Memory B cell (primary cell): ENCODE measurements around the gene ADK.
A peak's percentile ranks its signal among the peaks of the same experiment; 100 is the strongest.

Experiments
- ATAC-seq: fragments of 150-1000 bp; cut with Tn5 transposase; 2 replicates; pipeline ENCODE4 v1.10.0; 2021; ENCODE audit warnings: low read depth, mild to moderate bottlenecking, moderate library complexity
- DNase-seq, 2 donors: peaks; one replicate each; pipeline ENCODE4 v3.0.0; 2022; ENCODE audit warnings: low spot score in 2 of 2
- H3K27ac Mint-ChIP-seq: one replicate; pipeline ENCODE4 v1.8.0; 2022; ENCODE audit warnings: mild to moderate bottlenecking, moderate library complexity, mixed read lengths
- H3K27me3 Mint-ChIP-seq: one replicate; pipeline ENCODE4 v1.8.0; 2022; ENCODE audit warnings: mixed read lengths
- H3K36me3 Mint-ChIP-seq: one replicate; pipeline ENCODE4 v1.8.0; 2022; ENCODE audit warnings: mild to moderate bottlenecking, mixed read lengths
- H3K4me1 Mint-ChIP-seq: one replicate; pipeline ENCODE4 v1.8.0; 2022; ENCODE audit warnings: mixed read lengths
- H3K4me3 Mint-ChIP-seq: one replicate; pipeline ENCODE4 v1.8.0; 2022; ENCODE audit warnings: mild to moderate bottlenecking, moderate library complexity, mixed read lengths
- H3K9me3 Mint-ChIP-seq: one replicate; pipeline ENCODE4 v1.8.0; 2022; ENCODE audit warnings: mixed read lengths

ADK gene

GRCh38 chr10:74246495-74246894, 95.5 kb downstream of the ADK start:
- peaks cover 2% of the 10 kb centered on the region for H3K4me1 Mint-ChIP-seq
- H3K36me3 Mint-ChIP-seq: no peaks in the 10 kb centered on the region
- peak overlapping the region; percentile 5 for H3K27ac Mint-ChIP-seq
- ATAC-seq (no peak), DNase-seq (no peak)
- H3K4me3 Mint-ChIP-seq: no peak overlapping the region
- no peaks in the 10 kb centered on the region for H3K9me3 Mint-ChIP-seq
- H3K27me3 Mint-ChIP-seq: no peaks in the 10 kb centered on the region

- peaks cover 8% of the 10 kb centered on the region for H3K4me1 Mint-ChIP-seq
- H3K9me3 Mint-ChIP-seq: no peaks in the 10 kb centered on the region
- no peaks in the 10 kb centered on the region for H3K36me3 Mint-ChIP-seq
- DNase-seq: no peak
- no peaks in the 10 kb centered on the region for H3K27me3 Mint-ChIP-seq
- no peak for ATAC-seq
- H3K27ac Mint-ChIP-seq: no peak overlapping the region
- H3K4me3 Mint-ChIP-seq: no peak overlapping the region
Measured at GRCh38 chr10:74249865-74250264, 98.8 kb downstream of the ADK start.

GRCh38 chr10:74255214-74255613, 104.2 kb downstream of the ADK start:
- H3K27me3 Mint-ChIP-seq: no peaks in the 10 kb centered on the region
- no peak for ATAC-seq

GRCh38 chr10:74255888-74256357, 104.9 kb downstream of the ADK start:
- DNase-seq: no peak
- H3K27ac Mint-ChIP-seq: peak overlapping the region; percentile 30
- H3K4me1 Mint-ChIP-seq: peaks cover 17% of the 10 kb centered on the region
- H3K36me3 Mint-ChIP-seq: no peaks in the 10 kb centered on the region
- no peaks in the 10 kb centered on the region for H3K9me3 Mint-ChIP-seq
- H3K27me3 Mint-ChIP-seq: no peaks in the 10 kb centered on the region
- no peak for ATAC-seq
- H3K4me3 Mint-ChIP-seq: no peak overlapping the region

More at GRCh38 chr10:74255214-74255613, 104.2 kb downstream of the ADK start:
- peak overlapping the region; percentile 22 for H3K27ac Mint-ChIP-seq
- no peaks in the 10 kb centered on the region for H3K36me3 Mint-ChIP-seq
- peaks cover 14% of the 10 kb centered on the region for H3K4me1 Mint-ChIP-seq
- H3K4me3 Mint-ChIP-seq: no peak overlapping the region
- no peak for DNase-seq
- no peaks in the 10 kb centered on the region for H3K9me3 Mint-ChIP-seq

- Mint-ChIP-seq H3K4me3 (no peak overlapping the region), H3K9me3 (no peaks in the 10 kb centered on the region), H3K4me1 (peaks cover 14% of the 10 kb centered on the region), H3K36me3 (peaks cover 2% of the 10 kb centered on the region), H3K27me3 (no peaks in the 10 kb centered on the region), H3K27ac (no peak overlapping the region)
- no peak for DNase-seq
- ATAC-seq: no peak
Measured at GRCh38 chr10:74262856-74263255, 111.8 kb downstream of the ADK start.

- H3K9me3 Mint-ChIP-seq: no peaks in the 10 kb centered on the region
- peaks cover 2% of the 10 kb centered on the region for H3K36me3 Mint-ChIP-seq
- peaks cover 14% of the 10 kb centered on the region for H3K4me1 Mint-ChIP-seq
- H3K27ac Mint-ChIP-seq: no peak overlapping the region
- H3K27me3 Mint-ChIP-seq: no peaks in the 10 kb centered on the region
- no peak for ATAC-seq
- no peak for DNase-seq
- H3K4me3 Mint-ChIP-seq: no peak overlapping the region
Measured at GRCh38 chr10:74263996-74264395, 113.0 kb downstream of the ADK start.

GRCh38 chr10:74272288-74272687, 121.3 kb downstream of the ADK start:
- H3K9me3 Mint-ChIP-seq: no peaks in the 10 kb centered on the region
- H3K27me3 Mint-ChIP-seq: no peaks in the 10 kb centered on the region
- DNase-seq (no peak), ATAC-seq (no peak)
- no peak overlapping the region for H3K4me3 Mint-ChIP-seq
- H3K4me1 Mint-ChIP-seq: peaks cover 14% of the 10 kb centered on the region
- H3K27ac Mint-ChIP-seq: no peak overlapping the region
- peaks cover 4% of the 10 kb centered on the region for H3K36me3 Mint-ChIP-seq

- ATAC-seq: no peak
- DNase-seq: no peak
- Mint-ChIP-seq H3K36me3 (peaks cover 4% of the 10 kb centered on the region), H3K27me3 (no peaks in the 10 kb centered on the region), H3K9me3 (no peaks in the 10 kb centered on the region), H3K4me1 (peaks cover 10% of the 10 kb centered on the region), H3K4me3 (no peak overlapping the region), H3K27ac (no peak overlapping the region)
Measured at GRCh38 chr10:74275755-74276290, 124.8 kb downstream of the ADK start.

- no peaks in the 10 kb centered on the region for H3K27me3 Mint-ChIP-seq
- H3K27ac Mint-ChIP-seq: peak overlapping the region; percentile 9
- ATAC-seq (no peak), DNase-seq (no peak)
- H3K36me3 Mint-ChIP-seq: peaks cover 6% of the 10 kb centered on the region
- H3K4me1 Mint-ChIP-seq: peaks cover 13% of the 10 kb centered on the region
- H3K4me3 Mint-ChIP-seq: no peak overlapping the region
- no peaks in the 10 kb centered on the region for H3K9me3 Mint-ChIP-seq
Measured at GRCh38 chr10:74276416-74276815, 125.4 kb downstream of the ADK start.

GRCh38 chr10:74282151-74282847, 131.3 kb downstream of the ADK start:
- peaks cover 12% of the 10 kb centered on the region for H3K36me3 Mint-ChIP-seq
- no peaks in the 10 kb centered on the region for H3K27me3 Mint-ChIP-seq
- peaks cover 9% of the 10 kb centered on the region for H3K4me1 Mint-ChIP-seq
- DNase-seq (no peak), ATAC-seq (no peak)
- H3K27ac Mint-ChIP-seq: no peak overlapping the region
- peaks cover 4% of the 10 kb centered on the region for H3K9me3 Mint-ChIP-seq
- no peak overlapping the region for H3K4me3 Mint-ChIP-seq

- peaks cover 9% of the 10 kb centered on the region for H3K4me1 Mint-ChIP-seq
- H3K27me3 Mint-ChIP-seq: no peaks in the 10 kb centered on the region
- ATAC-seq: no peak
- H3K27ac Mint-ChIP-seq: no peak overlapping the region
- peaks cover 4% of the 10 kb centered on the region for H3K9me3 Mint-ChIP-seq
- no peak overlapping the region for H3K4me3 Mint-ChIP-seq
- H3K36me3 Mint-ChIP-seq: peaks cover 13% of the 10 kb centered on the region
- DNase-seq: no peak
Measured at GRCh38 chr10:74282848-74283210, 131.8 kb downstream of the ADK start.

- Mint-ChIP-seq H3K27me3 (no peaks in the 10 kb centered on the region), H3K27ac (no peak overlapping the region), H3K9me3 (peaks cover 4% of the 10 kb centered on the region), H3K36me3 (peaks cover 13% of the 10 kb centered on the region), H3K4me3 (no peak overlapping the region), H3K4me1 (peaks cover 14% of the 10 kb centered on the region)
- DNase-seq: no peak
- ATAC-seq: no peak
Measured at GRCh38 chr10:74289188-74289587, 138.2 kb downstream of the ADK start.

GRCh38 chr10:74289951-74290350, 138.9 kb downstream of the ADK start:
- Mint-ChIP-seq H3K27me3 (no peaks in the 10 kb centered on the region), H3K4me1 (peaks cover 14% of the 10 kb centered on the region), H3K4me3 (no peak overlapping the region), H3K27ac (peak overlapping the region; percentile 61), H3K9me3 (peaks cover 2% of the 10 kb centered on the region), H3K36me3 (peaks cover 6% of the 10 kb centered on the region)
- ATAC-seq: no peak
- no peak for DNase-seq

GRCh38 chr10:74290708-74291107, 139.7 kb downstream of the ADK start:
- no peak for ATAC-seq

More at GRCh38 chr10:74290708-74291107, 139.7 kb downstream of the ADK start:
- Mint-ChIP-seq H3K4me3 (no peak overlapping the region), H3K9me3 (no peaks in the 10 kb centered on the region), H3K4me1 (peaks cover 12% of the 10 kb centered on the region), H3K27ac (no peak overlapping the region), H3K36me3 (peaks cover 3% of the 10 kb centered on the region), H3K27me3 (no peaks in the 10 kb centered on the region)
- no peak for DNase-seq
